ENCODE results near the gene GCNT2. TPM values are rescaled to one million over a fixed set of nuclear protein-coding genes. Genes with fewer than 3 reads are reported as not detected.

Gene GCNT2
- total RNA-seq, 1 experiment from 2014 or later, result 51.2 TPM

DNA sequence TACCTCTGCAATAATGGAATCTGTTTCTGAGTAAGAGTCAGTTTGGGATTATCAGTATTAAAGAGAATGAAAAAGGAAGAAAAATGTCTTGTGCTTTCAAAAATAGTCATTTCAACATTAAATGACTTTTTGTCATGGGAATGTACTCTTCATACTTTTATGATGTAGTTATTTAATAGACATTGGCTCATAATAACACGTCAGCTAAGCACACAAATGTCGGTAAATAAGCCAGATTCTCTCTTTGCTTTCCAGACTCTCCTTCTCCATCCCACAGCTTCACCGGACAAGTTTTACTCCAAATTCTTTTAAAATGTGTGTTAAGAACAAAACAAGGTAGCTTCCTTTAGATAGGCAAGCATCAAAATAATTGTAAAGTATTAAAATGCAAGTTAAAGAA, 97.3 kb downstream of the GCNT2 start:
- Mint-ChIP-seq H3K4me1 (peaks cover 15% of the 10 kb centered on the region), H3K27ac (peak overlapping the region; percentile 25; the same call in 1 of the 2 replicates), H3K4me3 (no peak overlapping the region), H3K36me3 (peaks cover 57% of the 10 kb centered on the region), H3K27me3 (ENCODE audit: low read depth) (no peaks in the 10 kb centered on the region; the same call in 1 of the 2 replicates), H3K9me3 (peaks cover 12% of the 10 kb centered on the region)
- TF ChIP-seq, protein P1, sequence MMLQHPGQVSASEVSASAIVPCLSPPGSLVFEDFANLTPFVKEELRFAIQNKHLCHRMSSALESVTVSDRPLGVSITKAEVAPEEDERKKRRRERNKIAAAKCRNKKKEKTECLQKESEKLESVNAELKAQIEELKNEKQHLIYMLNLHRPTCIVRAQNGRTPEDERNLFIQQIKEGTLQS (CRISPR knock-in tag; conservative IDR thresholded peaks at IDR 0.05), result no peak
- TF ChIP-seq ZNF396 (CRISPR knock-in tag; IDR thresholded peaks at IDR 0.05; ENCODE audit: borderline replicate concordance) (no peak), ATF1 (CRISPR knock-in tag; IDR thresholded peaks at IDR 0.05) (no peak), NFE2L1 (CRISPR knock-in tag; IDR thresholded peaks at IDR 0.05) (no peak), JUN (CRISPR knock-in tag; IDR thresholded peaks at IDR 0.05) (no peak), NFATC4 (CRISPR knock-in tag; IDR thresholded peaks at IDR 0.05) (no peak), ZNF219 (CRISPR knock-in tag; IDR thresholded peaks at IDR 0.05; ENCODE audit: borderline replicate concordance) (no peak), MYBL2 (CRISPR knock-in tag; IDR thresholded peaks at IDR 0.05) (no peak), FOXP1 (CRISPR knock-in tag; IDR thresholded peaks at IDR 0.05; ENCODE audit: borderline replicate concordance) (no peak), ZNF121 (CRISPR knock-in tag; IDR thresholded peaks at IDR 0.05) (no peak), NFYB (CRISPR knock-in tag; conservative IDR thresholded peaks at IDR 0.05; ENCODE audit: low read depth) (no peak), FOXK1 (CRISPR knock-in tag; IDR thresholded peaks at IDR 0.05) (no peak), CREB1 (CRISPR knock-in tag; IDR thresholded peaks at IDR 0.05) (no peak)
- TF ChIP-seq, protein P2, sequence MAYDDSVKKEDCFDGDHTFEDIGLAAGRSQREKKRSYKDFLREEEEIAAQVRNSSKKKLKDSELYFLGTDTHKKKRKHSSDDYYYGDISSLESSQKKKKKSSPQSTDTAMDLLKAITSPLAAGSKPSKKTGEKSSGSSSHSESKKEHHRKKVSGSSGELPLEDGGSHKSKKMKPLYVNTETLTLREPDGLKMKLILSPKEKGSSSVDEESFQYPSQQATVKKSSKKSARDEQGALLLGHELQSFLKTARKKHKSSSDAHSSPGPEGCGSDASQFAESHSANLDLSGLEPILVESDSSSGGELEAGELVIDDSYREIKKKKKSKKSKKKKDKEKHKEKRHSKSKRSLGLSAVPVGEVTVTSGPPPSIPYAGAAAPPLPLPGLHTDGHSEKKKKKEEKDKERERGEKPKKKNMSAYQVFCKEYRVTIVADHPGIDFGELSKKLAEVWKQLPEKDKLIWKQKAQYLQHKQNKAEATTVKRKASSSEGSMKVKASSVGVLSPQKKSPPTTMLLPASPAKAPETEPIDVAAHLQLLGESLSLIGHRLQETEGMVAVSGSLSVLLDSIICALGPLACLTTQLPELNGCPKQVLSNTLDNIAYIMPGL (CRISPR knock-in tag; IDR thresholded peaks at IDR 0.05), result no peak
- TF ChIP-seq, protein P3, sequence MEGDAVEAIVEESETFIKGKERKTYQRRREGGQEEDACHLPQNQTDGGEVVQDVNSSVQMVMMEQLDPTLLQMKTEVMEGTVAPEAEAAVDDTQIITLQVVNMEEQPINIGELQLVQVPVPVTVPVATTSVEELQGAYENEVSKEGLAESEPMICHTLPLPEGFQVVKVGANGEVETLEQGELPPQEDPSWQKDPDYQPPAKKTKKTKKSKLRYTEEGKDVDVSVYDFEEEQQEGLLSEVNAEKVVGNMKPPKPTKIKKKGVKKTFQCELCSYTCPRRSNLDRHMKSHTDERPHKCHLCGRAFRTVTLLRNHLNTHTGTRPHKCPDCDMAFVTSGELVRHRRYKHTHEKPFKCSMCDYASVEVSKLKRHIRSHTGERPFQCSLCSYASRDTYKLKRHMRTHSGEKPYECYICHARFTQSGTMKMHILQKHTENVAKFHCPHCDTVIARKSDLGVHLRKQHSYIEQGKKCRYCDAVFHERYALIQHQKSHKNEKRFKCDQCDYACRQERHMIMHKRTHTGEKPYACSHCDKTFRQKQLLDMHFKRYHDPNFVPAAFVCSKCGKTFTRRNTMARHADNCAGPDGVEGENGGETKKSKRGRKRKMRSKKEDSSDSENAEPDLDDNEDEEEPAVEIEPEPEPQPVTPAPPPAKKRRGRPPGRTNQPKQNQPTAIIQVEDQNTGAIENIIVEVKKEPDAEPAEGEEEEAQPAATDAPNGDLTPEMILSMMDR (IDR thresholded peaks at IDR 0.05), result no peak
- TF ChIP-seq, protein P4, sequence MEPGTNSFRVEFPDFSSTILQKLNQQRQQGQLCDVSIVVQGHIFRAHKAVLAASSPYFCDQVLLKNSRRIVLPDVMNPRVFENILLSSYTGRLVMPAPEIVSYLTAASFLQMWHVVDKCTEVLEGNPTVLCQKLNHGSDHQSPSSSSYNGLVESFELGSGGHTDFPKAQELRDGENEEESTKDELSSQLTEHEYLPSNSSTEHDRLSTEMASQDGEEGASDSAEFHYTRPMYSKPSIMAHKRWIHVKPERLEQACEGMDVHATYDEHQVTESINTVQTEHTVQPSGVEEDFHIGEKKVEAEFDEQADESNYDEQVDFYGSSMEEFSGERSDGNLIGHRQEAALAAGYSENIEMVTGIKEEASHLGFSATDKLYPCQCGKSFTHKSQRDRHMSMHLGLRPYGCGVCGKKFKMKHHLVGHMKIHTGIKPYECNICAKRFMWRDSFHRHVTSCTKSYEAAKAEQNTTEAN (CRISPR knock-in tag; IDR thresholded peaks at IDR 0.05), result no peak
- TF ChIP-seq, protein P5, sequence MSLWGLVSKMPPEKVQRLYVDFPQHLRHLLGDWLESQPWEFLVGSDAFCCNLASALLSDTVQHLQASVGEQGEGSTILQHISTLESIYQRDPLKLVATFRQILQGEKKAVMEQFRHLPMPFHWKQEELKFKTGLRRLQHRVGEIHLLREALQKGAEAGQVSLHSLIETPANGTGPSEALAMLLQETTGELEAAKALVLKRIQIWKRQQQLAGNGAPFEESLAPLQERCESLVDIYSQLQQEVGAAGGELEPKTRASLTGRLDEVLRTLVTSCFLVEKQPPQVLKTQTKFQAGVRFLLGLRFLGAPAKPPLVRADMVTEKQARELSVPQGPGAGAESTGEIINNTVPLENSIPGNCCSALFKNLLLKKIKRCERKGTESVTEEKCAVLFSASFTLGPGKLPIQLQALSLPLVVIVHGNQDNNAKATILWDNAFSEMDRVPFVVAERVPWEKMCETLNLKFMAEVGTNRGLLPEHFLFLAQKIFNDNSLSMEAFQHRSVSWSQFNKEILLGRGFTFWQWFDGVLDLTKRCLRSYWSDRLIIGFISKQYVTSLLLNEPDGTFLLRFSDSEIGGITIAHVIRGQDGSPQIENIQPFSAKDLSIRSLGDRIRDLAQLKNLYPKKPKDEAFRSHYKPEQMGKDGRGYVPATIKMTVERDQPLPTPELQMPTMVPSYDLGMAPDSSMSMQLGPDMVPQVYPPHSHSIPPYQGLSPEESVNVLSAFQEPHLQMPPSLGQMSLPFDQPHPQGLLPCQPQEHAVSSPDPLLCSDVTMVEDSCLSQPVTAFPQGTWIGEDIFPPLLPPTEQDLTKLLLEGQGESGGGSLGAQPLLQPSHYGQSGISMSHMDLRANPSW (CRISPR knock-in tag; conservative IDR thresholded peaks at IDR 0.05; ENCODE audit: low read depth), result no peak
- TF ChIP-seq, protein P6, sequence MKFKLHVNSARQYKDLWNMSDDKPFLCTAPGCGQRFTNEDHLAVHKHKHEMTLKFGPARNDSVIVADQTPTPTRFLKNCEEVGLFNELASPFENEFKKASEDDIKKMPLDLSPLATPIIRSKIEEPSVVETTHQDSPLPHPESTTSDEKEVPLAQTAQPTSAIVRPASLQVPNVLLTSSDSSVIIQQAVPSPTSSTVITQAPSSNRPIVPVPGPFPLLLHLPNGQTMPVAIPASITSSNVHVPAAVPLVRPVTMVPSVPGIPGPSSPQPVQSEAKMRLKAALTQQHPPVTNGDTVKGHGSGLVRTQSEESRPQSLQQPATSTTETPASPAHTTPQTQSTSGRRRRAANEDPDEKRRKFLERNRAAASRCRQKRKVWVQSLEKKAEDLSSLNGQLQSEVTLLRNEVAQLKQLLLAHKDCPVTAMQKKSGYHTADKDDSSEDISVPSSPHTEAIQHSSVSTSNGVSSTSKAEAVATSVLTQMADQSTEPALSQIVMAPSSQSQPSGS (CRISPR knock-in tag; IDR thresholded peaks at IDR 0.05; ENCODE audit: borderline replicate concordance, low read depth), result no peak
- POLR2A ChIA-PET, result no interaction called here
- ATAC-seq (no peak), DNase-seq (ENCODE audit: low spot score) (no peak)
- CTCF ChIA-PET, result no interaction called here
